GM19455 (cell line): ENCODE measurements around the gene INO80.
"Not testable (repeated sequence)": the region's sequence is repeated elsewhere in the genome, so short reads cannot be mapped to it uniquely, and the experiment has no call there.

Source experiments
- ATAC-seq: cut with Tn5 transposase; IDR thresholded peaks from one replicate; pipeline ENCODE4 v1.9.1; 2021; ENCODE audit not compliant: unreplicated experiment

INO80 gene

DNA sequence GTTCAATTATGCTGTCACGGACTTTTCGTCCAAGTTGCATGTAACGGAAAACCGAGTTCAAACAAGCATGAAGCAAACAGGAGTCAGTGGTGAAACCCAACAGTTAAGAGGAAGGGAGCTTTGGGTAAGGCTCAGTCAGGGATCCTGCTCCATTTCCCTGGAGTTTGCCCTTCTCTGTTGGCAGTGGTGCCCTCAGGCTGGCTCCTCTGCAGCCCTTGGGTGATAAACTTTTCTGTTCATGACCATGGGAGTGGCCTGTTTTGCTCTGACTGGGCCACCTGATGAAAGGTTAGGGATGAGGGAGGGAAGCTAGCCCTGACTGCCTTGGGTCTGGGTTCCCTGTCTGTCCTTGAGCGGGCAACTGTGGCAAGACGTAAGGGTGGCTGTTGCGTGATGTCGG, 146.7 kb downstream of the INO80 start:
- no peak for ATAC-seq

DNA sequence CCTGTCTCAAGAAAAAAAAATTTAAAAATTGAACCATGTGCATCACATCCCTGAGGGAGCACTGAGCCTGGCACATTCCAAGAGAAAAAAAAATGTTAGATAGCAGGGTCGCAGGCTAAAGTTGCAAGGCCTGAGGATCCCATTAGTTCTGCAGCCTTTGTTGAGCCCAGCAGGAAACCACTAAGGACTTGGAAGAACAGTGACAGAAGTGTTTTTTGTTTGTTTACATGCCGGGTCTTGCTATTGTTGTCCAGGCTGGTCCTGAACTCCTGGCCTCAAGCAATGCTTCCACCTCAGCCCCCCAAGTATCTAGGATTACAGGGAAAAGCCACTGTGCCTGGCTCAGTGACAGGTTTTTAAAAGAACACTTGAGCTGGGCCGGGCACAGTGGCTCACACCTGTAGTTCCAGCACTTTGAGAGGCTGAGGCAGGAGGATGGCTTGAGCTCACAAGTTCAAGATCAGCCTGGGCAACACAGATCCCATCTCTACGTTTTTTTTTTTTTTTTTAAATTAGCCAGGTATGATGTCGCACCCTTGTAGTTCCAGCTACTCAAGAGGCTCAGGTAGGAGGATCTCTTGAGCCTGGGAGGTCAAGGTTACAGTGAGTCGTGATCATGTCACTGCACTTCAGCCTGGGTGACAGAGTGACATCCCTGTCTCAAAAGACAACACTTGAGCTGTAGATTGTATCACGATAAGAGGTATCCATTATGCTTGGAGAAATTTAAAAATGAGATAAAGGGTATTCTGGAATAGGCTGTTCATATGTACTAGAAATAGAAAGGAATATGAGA, 147.6 kb downstream of the INO80 start:
- ATAC-seq, result no peak

DNA sequence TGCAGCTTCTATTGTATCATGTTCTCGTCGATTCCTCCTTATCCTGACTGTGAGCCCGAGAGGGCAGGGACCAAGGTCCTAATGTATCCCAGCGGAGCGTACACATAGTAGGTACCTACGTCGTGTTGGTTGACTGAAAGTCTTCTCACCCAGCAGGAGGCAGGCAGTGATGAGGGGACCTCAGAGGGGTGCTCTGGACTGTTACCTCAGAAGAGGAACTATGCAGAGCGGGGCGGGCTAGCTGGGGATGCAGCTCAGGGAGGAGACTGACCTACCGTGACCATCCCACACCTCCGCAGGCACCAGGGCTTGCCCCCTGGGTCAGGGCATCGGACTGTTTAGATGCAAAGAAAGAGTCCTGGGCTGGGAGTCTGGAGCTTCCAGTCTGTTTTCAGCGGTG, 151.4 kb downstream of the INO80 start:
- ATAC-seq, result no peak

DNA sequence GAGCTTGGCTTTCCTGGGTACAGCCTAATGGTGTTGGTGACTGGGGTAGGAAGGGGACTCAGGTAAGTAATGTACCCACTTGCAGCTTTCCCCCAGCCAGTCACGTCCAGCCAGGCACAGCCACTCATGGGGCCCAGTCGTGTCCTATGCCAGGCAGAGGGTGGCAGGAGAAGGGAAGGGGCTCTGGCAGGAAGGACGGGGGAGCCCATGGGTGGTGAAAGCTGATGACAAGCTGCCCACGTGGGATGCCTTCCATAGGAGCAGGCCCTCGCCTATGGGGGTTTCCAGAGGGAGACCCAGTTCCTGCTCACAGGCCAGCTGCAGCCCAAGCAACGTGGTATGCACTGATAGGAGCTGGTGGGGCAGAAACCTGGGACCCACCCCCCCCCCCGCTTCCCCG, 152.1 kb downstream of the INO80 start:
- no peak for ATAC-seq

DNA sequence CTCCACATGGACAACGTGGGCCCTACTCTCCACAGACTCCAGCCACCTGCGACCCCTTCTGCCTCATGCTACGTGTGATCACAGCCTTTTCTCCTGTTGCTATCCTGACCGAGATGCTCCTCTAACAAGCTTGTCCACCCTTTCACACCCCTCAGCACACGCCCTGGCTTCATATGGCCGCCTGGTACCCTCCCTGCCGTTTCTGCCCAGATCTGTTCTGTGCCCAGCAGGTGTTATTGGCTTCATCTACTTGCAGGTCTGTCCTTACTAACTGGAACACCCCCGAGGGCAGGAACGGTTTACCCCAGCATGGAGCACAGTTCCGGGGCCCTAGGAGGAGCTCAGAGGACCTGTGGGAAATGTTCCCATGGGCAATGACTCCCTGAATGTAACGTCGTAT, 152.9 kb downstream of the INO80 start:
- ATAC-seq, result no peak

DNA sequence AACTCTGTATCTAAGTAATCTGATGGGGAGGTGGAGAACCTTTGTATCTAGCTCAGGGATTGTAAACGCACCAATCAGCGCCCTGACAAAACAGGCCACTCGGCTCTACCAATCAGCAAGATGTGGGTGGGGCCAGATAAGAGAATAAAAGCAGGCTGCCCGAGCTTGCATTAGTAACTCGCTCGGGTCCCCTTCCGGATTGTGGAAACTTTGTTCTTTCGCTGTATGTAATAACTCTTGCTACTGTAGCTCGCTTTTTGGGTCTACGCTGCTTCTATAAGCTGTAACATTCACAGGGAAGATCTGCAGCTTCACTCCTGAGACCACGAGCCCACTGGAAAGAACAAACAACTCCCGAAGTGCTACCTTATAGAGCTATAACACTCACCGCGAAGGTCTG, 153.8 kb downstream of the INO80 start:
- ATAC-seq, result not testable (repeated sequence)

DNA sequence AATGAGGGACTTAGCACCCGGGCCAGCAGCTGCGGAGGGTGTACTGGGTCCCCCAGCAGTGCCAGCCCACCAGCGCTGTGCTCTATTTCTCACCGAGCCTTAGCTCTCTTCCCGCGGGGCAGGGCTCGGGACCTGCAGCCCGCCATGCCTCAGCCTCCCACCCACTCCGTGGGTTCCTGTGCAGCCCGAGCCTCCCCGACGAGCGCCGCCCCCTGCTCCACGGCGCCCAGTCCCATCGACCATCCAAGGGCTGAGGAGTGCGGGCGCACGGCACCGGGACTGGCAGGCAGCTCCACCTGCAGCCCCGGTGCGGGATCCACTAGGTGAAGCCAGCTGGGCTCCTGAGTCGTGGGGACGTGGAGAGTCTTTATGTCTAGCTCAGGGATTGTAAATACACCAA, 154.3 kb downstream of the INO80 start:
- ATAC-seq, result not testable (repeated sequence)

DNA sequence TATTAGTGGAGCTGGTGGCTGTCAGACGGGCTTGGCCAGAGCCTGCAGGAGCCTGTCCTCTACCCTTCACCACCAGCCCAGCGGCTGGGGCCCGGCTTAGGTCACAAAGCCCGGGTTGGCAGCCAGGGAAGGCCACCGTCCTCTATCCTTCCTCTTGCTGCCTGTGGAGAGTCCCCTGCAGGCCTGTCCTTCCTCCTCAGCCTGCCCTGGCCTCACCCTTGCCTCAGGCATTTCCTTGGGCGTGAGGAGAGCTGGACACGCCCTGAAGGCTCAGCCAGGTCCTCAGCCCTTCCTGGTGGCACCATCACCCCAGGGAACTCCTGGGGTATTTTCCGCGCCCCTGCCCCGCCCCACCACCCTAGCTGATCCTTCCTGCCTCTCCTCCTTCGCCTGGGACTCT, 155.2 kb downstream of the INO80 start:
- no peak for ATAC-seq

DNA sequence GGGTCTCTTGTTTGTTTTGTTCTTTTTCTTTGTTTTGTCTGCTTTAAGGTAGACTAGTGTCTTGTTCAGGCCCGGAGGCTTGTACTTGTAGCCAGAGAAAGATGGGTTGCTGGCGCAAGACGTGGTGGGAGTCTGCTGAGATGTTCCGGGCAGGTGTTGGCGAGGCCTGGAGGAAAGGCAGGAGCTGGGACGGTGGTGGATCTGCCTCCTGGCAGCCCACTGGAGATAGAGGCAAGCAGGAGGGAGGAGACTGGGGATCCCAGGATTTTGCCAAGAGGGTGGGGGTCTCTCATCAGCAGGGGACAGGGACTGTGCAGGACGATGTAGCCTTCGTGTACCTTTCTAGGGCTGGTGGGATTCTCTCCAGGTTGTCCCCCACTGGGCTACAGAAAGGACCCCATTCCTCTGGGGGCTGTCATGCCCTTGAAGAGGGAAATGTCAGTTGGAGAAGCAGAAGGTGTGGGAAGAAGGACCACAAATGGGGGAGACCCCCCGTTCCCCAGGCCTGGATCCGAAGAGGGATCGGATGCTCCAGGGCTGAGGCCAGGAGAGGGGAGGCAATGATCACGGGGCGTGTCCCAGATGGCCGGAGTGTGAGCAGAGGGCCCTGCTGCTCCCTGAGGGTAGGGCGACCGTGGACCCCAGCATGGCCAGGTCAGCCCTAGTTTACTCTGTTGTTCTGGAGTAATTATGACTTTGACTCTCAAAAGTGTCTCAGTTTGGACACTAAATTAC, 155.8 kb downstream of the INO80 start:
- no peak for ATAC-seq

DNA sequence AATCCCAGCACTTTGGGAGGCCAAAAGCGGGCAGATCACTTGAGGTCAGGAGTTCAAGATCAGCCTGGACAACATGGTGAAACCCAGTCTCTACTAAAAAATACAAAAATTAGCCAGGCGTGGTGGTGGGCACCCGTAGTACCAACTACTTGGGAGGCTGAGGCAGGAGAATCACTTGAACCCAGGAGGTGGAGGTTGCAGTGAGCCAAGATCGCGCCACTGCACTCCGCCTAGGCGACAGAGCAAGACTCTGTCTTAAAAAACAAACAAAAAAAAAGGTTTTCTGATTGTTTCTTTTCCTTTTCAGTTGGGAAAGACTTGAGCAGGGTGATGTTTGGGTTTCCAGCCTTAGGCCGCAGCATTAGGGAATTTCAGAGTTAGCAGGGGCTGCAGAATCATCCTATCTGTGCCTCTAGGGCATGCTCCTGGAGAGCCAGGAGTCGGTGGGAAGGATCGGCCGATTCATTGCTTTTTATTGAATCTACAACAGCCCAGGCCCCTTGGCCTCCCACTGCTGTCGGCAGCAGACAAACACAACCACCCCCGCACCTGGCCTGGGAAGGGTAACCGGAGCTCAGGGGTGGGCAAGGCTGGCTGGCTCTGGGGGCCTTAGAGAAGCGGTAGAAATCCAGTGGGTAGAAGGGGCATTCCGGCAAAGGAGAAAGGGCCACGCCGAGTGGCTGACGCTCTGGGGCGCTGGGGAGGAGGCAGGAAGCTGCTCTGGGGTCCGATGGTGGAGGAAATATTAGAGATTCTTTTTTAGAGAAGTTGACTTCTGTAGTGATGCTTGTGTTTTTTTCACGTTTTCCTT, 156.5 kb downstream of the INO80 start:
- ATAC-seq, result no peak

DNA sequence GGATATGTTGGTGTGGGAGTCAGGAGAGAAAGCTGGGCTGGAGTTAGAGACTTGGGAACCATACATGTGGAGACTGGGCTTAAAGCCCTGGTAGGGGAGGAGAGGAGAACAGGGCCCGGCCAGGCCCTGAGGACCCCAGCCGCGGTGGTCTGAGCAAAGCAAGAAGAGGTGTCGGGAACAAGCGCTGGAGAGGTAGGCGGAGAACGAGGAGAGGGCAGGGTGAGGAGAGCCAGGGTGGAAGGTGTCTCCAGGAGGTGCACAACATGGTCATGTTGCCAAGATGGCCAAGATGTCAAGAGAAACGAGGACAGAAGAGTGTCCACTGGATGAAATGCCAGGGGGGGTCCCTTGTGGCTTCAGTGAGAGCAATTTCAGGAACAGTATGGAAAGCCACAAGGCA, 157.4 kb downstream of the INO80 start:
- ATAC-seq, result no peak

DNA sequence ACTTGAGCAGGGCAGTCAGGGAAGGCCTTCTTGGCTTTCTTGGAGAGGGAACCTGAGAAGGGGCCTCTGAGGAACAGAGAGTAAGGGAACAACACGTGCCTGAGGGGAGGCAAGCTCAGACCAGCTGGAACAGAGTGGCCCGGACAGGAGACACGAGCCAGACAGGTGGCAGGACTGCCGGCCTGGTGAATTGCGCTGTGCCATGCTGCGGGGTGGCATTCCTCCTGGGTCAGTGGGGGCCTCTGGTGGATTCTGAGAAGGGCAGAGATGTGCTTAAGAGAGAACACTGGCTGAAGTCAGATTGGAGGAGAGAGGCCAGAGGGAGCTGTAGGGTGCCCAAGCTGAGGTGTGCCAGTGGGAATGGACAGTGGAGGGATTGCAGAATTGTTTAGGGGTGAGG, 157.9 kb downstream of the INO80 start:
- ATAC-seq, result no peak

DNA sequence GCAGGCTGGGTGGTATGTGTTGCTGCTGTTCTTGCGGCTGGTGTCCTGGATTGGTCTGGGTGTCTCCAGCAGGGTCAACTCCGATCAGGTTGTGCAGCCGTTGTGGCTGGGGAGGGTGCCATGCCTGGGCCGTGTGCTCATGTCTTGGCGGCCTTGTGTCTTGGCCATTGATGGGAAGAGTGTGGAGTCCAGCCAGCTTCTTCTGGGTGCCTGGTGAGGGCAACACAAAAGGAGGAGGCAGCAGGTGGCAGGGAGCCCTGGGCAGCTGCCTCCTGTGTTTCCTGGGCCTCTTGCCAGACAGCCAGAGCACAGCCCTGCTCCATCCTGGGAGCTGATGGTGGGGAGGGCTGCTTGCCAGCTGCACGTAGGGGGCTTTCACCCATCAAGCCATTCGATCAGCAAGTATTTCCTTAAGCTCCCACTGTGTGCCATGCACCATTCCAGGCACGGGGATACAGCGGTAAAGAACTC, 158.5 kb downstream of the INO80 start:
- no peak for ATAC-seq

DNA sequence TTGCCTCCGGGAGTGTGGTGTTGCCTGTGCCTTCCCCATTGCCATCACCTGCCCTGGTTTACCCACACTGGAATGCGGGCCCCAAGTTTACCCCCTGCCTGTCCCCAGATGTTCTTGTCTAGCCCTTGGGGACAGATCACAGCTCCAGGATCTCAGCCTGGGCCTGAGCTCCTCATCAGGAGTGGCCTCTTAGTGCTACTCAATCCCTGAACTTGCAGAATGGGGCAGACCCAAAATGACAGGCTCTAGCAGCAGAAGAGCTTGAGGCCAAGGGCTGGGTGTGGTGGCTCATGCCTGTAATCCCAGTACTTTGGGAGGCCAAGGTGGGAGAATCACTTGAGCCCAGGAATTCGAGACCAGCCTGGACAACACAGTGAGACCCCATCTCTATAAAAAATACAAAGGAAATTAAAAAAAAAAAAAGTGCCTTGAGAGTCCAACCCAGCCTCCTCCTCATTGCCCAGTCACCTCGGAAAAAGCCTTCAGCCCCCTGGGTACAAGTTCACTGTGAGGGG, 159.0 kb downstream of the INO80 start:
- ATAC-seq, result no peak

DNA sequence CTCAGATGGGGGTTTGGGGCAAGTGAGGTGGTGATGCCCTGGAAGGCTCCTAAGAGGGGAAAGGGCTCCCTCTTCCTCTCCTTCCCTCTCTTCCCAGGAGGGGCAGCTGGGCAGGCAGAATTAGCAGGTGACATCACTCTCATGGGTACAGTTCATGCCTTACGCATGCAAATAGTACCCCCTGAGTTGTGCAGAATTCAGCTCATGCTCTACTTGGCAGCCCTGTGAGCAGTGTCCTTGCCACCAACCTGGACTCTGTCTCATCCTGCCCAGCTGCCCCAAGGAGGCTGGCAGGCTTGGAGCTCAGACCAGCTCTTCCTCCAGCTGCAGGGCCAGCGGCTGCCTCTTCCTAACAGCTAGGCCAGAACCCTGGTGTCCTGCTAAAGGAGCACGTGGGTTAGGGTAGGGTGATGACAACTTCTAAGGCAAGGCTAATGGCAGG, 159.5 kb downstream of the INO80 start:
- no peak for ATAC-seq

DNA sequence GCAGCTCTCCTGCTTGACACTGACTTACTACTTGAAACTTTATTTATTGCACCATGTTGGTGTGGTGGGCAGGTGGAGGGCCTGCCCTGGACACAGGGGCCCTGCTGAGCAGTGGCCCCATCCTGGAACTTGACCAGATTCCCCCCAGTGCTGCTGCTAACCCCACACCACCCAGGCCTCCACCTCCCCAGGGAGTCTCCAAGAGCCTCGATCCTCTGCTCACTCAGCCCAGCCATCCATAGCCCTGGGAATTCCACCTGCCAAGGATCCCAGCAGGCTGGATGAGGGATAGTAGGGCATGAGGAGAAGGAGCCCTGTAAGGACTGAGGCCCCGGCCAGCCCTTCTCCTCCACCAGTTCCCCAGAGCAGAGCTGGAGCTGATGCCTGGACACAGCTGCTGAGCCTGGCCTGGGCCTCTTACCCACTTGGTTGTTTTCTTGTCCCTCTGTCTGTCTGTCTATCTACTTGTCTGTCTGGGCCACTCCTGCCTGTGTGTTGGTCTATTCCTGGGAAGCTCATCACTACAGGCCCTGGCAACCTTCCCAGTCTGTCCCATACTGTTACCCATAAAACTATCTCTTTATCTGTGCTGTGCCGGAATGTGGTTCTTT, 160.0 kb downstream of the INO80 start:
- ATAC-seq, result no peak

DNA sequence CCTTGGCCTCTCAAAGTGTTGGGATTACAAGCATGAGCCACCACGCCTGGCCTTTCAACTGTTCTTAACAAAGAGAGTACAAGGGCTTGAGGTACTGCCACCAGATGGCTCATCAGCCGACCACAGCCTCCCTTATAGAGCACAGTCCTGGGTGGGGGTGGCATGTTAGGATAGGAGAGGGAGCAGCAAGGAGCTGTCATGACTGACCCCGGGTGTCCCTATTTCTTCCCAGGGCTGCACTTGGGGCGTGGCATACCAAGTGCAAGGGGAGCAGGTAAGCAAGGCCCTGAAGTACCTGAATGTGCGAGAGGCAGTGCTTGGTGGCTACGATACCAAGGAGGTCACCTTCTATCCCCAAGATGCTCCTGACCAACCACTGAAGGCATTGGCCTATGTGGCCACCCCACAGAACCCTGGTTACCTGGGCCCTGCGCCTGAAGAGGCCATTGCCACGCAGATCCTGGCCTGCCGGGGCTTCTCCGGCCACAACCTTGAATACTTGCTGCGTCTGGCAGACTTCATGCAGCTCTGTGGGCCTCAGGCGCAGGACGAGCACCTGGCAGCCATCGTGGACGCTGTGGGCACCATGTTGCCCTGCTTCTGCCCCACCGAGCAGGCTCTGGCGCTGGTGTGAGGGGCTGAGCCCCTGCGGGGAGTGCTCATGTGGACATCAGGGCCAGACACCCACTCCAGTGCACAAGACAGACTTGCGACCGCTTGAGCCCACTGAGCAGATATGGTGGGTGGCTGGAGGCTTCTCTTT, 160.8 kb downstream of the INO80 start:
- ATAC-seq, result no peak

DNA sequence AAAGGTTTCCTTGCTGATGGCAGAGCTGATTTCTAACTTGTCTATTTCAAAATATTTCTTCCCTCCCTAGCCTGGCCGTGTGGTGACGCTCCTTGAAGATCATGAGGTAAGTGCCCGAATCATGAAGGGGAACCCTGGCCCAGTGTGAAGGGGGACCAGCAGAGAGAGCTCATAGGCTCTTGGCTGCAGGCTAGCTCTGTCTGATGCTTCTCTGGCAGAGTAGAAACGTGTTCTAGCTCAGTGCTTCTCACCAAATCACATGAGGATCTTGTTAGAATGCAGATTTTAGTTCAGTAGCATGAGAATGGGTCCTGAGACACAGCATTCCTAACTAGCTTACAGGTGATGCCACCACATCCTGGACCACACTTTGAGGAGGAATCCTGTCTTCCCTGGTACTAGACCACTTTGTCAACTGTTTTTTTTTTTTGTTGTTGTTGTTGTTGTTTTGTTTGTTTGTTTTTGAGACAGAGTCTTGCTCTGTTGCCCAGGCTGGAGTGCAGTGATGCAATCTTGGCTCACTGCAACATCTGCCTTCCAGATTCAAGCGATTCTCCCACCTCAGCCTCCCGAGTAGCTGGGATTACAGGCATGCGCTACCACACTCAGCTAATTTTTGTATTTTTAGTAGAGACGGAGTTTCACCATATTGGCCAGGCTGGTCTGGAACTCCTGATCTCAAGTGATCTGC, 161.8 kb downstream of the INO80 start:
- not testable (repeated sequence) for ATAC-seq

DNA sequence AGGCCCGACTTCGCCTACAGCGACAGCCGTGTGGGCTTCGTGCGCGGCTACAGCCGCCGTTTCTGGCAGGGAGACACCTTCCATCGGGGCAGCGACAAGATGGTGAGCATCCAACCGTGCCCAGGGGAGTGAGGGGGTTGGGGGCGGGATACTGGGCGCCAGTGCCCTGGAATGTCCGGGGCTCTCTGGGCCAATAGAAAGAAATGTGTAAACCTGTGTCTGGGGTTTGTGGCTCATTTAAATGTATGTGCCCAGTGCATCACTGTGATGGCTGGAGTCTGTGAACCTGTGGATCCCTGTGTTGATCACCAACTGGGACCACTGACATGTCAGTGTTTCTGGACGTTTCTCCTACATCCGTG, 162.4 kb downstream of the INO80 start:
- no peak for ATAC-seq
